K562 (cell line): ENCODE data around the gene VDR. TPM values are rescaled to one million over a fixed set of nuclear protein-coding genes. Genes with fewer than 3 reads are reported as not detected.
A peak's percentile ranks its signal among the peaks of the same experiment; 100 is the strongest.

Experiments
- ESRRB ChIP-seq: fragments of 250-450 bp; sonication (Bioruptor Pico); IDR thresholded peaks from 2 replicates; pipeline ENCODE4 v1.5.0; 2020; ENCODE audit warnings: mild to moderate bottlenecking, moderate library complexity, borderline replicate concordance
- MAFK ChIP-seq: IDR thresholded peaks from 2 replicates; pipeline ENCODE4 v1.6.1; 2011; ENCODE audit warnings: low read length, improper control_type of control experiment
- MCM2 ChIP-seq: fragments of 450-650 bp; IDR thresholded peaks from 2 replicates; pipeline ENCODE4 v1.6.1; 2017; ENCODE audit warnings: low read depth, mild to moderate bottlenecking
- MIER1 ChIP-seq: fragments of 450-650 bp; IDR thresholded peaks from 2 replicates; pipeline ENCODE4 v1.6.1; 2016; ENCODE audit warnings: antibody characterized with exemption, mild to moderate bottlenecking, low read depth
- NCOR1 ChIP-seq: fragments of 450-650 bp; IDR thresholded peaks from 2 replicates; pipeline ENCODE4 v1.6.1; 2016; ENCODE audit warnings: mild to moderate bottlenecking, moderate library complexity
- NR2C2 ChIP-seq, 2 experiments: fragments of 200-800 bp in 1 of 2; sonication (Bioruptor generic) in 1 of 2; sonication (generic) in 1 of 2; formaldehyde crosslinking in 1 of 2; IDR thresholded peaks; 2 replicates each; pipeline versions ENCODE4 v1.6.1 to v1.8.0; 2016 to 2022; ENCODE audit warnings: mild to moderate bottlenecking in 1 of 2, missing compliant biosample characterization in 1 of 2, missing genetic modification characterization in 1 of 2, missing genetic modification reagents in 1 of 2
- POLR2G ChIP-seq: fragments of 200-400 bp; formaldehyde crosslinking; IDR thresholded peaks from 2 replicates; pipeline ENCODE4 v1.6.1; 2017; ENCODE audit warnings: low read depth, mild to moderate bottlenecking, antibody characterized with exemption, low read length, moderate library complexity
- SMAD4 ChIP-seq: fragments of 250-450 bp; sonication (Bioruptor Pico); conservative IDR thresholded peaks from 2 replicates; pipeline ENCODE4 v1.8.0; 2021; ENCODE audit warnings: inconsistent platforms, mild to moderate bottlenecking, moderate library complexity
- SP1 ChIP-seq: sonication (generic); formaldehyde crosslinking; IDR thresholded peaks from 2 replicates; pipeline ENCODE4 v1.8.1; 2022; ENCODE audit warnings: mild to moderate bottlenecking, missing genetic modification reagents
- TCF3 ChIP-seq: sonication (generic); formaldehyde crosslinking; IDR thresholded peaks from 2 replicates; pipeline ENCODE4 v1.4.0; 2020; ENCODE audit warnings: mild to moderate bottlenecking, missing genetic modification reagents
- ZFP1 ChIP-seq: fragments of 450-650 bp; formaldehyde crosslinking; IDR thresholded peaks from 2 replicates; pipeline ENCODE4 v1.4.0; 2020; ENCODE audit warnings: mild to moderate bottlenecking, mixed read lengths
- ZNF778 ChIP-seq: fragments of 450-650 bp; formaldehyde crosslinking; IDR thresholded peaks from 2 replicates; pipeline ENCODE4 v1.4.0; 2020; ENCODE audit warnings: mild to moderate bottlenecking, moderate library complexity
- ZSCAN32 ChIP-seq: fragments of 450-650 bp; formaldehyde crosslinking; IDR thresholded peaks from 2 replicates; pipeline ENCODE4 v1.4.0; 2020; ENCODE audit warnings: mild to moderate bottlenecking, moderate library complexity
- polyA plus RNA-seq, 8 experiments: library from polyadenylated mRNA; depleted of rRNA in 4 of 8; stranded (reverse) in 5 of 8; unstranded in 3 of 8; fragments of >200 nt; fragmentation: Nextera tagmentation in 2 of 8; fragmentation: Illumina TruSeq in 1 of 8; extraction: Ambion mirVana in 2 of 8; extraction: Trizol in 1 of 8; gene quantifications; 2 replicates each; pipeline versions ENCODE4 v1.2.1 to v1.2.3, GENCODE V29; 2011 to 2014; ENCODE audit warnings: inconsistent platforms in 1 of 8, missing spikeins in 1 of 8
- total RNA-seq, 7 experiments: library from RNA; depleted of rRNA in 6 of 7; stranded (reverse); fragments of >200 nt in 6 of 7; fragmentation: Illumina TruSeq in 2 of 7; extraction: Trizol in 2 of 7; gene quantifications; 2 replicates each; pipeline versions ENCODE4 v1.2.1 to v1.2.3, GENCODE V29; 2011 to 2021; ENCODE audit warnings: low replicate concordance in 1 of 7
- TF ChIP-seq, protein P1 (sequence below): fragments of 450-650 bp; formaldehyde crosslinking; IDR thresholded peaks from 2 replicates; pipeline ENCODE4 v1.4.0; 2020; ENCODE audit warnings: mild to moderate bottlenecking, moderate library complexity
- TF ChIP-seq, protein P2 (sequence below): fragments of 450-650 bp; formaldehyde crosslinking; IDR thresholded peaks from 2 replicates; pipeline ENCODE4 v1.4.0; 2022; ENCODE audit warnings: mild to moderate bottlenecking, moderate library complexity
- TF ChIP-seq, protein P3 (sequence below): fragments of 250-450 bp; sonication (Bioruptor Pico); IDR thresholded peaks from 2 replicates; pipeline ENCODE4 v1.5.0; 2022; ENCODE audit warnings: mild to moderate bottlenecking
- TF ChIP-seq, protein P4 (sequence below): fragments of 250-450 bp; sonication (Bioruptor Pico); IDR thresholded peaks from 2 replicates; pipeline ENCODE4 v1.5.1; 2021; ENCODE audit warnings: mild to moderate bottlenecking
- TF ChIP-seq, protein P5 (sequence below): sonication (generic); IDR thresholded peaks from 2 replicates; pipeline ENCODE4 v1.6.1; 2016
- TF ChIP-seq, protein P6 (sequence below): fragments of 450-650 bp; formaldehyde crosslinking; IDR thresholded peaks from 2 replicates; pipeline ENCODE4 v1.4.0; 2020; ENCODE audit warnings: mild to moderate bottlenecking, moderate library complexity

Gene VDR
- total and polyA plus RNA-seq, 9 of the 15 experiments (the other 6 are each of a cell fraction or from before 2014, with no cell fraction given), result 0.61 to 4.8 (median 2.0) TPM

DNA sequence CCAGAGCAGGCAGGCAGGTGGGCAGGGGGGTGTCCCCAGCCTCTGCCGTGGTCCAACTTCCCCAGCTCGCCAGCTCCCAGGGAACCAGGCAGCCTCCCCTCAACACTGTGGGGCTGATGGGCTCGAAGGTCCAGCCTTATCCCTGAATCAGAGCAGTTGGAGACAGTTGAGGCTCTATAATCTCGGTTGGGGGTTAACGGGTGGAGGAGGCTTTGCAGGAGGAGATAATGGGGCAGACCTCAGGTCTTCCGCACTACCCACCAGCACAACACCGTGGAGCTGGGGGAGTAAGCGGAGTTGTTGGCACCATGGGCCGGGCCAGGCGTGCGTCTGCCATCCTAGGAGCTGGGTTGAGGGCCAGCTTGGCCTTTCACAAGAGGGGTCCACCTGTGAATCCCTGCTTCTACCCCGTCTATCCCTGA lies 71.2 kb downstream of the VDR start (continued):
- TF ChIP-seq, protein P1, sequence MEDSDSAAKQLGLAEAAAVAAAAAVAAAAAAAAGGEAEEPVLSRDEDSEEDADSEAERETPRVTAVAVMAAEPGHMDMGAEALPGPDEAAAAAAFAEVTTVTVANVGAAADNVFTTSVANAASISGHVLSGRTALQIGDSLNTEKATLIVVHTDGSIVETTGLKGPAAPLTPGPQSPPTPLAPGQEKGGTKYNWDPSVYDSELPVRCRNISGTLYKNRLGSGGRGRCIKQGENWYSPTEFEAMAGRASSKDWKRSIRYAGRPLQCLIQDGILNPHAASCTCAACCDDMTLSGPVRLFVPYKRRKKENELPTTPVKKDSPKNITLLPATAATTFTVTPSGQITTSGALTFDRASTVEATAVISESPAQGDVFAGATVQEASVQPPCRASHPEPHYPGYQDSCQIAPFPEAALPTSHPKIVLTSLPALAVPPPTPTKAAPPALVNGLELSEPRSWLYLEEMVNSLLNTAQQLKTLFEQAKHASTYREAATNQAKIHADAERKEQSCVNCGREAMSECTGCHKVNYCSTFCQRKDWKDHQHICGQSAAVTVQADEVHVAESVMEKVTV (CRISPR knock-in tag), result no peak
- TF ChIP-seq, protein P2, sequence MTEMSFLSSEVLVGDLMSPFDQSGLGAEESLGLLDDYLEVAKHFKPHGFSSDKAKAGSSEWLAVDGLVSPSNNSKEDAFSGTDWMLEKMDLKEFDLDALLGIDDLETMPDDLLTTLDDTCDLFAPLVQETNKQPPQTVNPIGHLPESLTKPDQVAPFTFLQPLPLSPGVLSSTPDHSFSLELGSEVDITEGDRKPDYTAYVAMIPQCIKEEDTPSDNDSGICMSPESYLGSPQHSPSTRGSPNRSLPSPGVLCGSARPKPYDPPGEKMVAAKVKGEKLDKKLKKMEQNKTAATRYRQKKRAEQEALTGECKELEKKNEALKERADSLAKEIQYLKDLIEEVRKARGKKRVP (CRISPR knock-in tag), result no peak
- no peak for TF ChIP-seq ZFP1
- TF ChIP-seq NR2C2 (CRISPR knock-in tag; IDR thresholded peaks at IDR 0.05), result no peak
- no peak for TF ChIP-seq NR2C2 (tag; IDR thresholded peaks at IDR 0.05)
- TF ChIP-seq, protein P3, sequence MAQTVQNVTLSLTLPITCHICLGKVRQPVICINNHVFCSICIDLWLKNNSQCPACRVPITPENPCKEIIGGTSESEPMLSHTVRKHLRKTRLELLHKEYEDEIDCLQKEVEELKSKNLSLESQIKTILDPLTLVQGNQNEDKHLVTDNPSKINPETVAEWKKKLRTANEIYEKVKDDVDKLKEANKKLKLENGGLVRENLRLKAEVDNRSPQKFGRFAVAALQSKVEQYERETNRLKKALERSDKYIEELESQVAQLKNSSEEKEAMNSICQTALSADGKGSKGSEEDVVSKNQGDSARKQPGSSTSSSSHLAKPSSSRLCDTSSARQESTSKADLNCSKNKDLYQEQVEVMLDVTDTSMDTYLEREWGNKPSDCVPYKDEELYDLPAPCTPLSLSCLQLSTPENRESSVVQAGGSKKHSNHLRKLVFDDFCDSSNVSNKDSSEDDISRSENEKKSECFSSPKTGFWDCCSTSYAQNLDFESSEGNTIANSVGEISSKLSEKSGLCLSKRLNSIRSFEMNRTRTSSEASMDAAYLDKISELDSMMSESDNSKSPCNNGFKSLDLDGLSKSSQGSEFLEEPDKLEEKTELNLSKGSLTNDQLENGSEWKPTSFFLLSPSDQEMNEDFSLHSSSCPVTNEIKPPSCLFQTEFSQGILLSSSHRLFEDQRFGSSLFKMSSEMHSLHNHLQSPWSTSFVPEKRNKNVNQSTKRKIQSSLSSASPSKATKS (CRISPR knock-in tag), result no peak
- TF ChIP-seq ZSCAN32, result no peak
- no peak for TF ChIP-seq ESRRB (CRISPR knock-in tag)
- TF ChIP-seq, protein P4, sequence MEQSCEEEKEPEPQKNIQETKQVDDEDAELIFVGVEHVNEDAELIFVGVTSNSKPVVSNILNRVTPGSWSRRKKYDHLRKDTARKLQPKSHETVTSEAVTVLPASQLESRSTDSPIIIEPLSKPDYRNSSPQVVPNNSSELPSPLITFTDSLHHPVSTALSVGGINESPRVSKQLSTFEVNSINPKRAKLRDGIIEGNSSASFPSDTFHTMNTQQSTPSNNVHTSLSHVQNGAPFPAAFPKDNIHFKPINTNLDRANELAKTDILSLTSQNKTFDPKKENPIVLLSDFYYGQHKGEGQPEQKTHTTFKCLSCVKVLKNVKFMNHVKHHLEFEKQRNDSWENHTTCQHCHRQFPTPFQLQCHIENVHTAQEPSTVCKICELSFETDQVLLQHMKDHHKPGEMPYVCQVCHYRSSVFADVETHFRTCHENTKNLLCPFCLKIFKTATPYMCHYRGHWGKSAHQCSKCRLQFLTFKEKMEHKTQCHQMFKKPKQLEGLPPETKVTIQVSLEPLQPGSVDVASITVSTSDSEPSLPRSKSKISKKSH (CRISPR knock-in tag), result no peak
- TF ChIP-seq SMAD4 (CRISPR knock-in tag), result peak; percentile 20; the same call in 1 of the 2 replicates
- no peak for TF ChIP-seq MAFK
- no peak for TF ChIP-seq MCM2
- TF ChIP-seq SP1 (CRISPR knock-in tag), result 0 out of 2 replicates have a peak, but pooled peaks have one; percentile 14
- TF ChIP-seq, protein P5, sequence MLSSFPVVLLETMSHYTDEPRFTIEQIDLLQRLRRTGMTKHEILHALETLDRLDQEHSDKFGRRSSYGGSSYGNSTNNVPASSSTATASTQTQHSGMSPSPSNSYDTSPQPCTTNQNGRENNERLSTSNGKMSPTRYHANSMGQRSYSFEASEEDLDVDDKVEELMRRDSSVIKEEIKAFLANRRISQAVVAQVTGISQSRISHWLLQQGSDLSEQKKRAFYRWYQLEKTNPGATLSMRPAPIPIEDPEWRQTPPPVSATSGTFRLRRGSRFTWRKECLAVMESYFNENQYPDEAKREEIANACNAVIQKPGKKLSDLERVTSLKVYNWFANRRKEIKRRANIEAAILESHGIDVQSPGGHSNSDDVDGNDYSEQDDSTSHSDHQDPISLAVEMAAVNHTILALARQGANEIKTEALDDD, result no peak
- peak; percentile 54; the same call in 1 of the 2 replicates for TF ChIP-seq TCF3
- TF ChIP-seq, protein P6, sequence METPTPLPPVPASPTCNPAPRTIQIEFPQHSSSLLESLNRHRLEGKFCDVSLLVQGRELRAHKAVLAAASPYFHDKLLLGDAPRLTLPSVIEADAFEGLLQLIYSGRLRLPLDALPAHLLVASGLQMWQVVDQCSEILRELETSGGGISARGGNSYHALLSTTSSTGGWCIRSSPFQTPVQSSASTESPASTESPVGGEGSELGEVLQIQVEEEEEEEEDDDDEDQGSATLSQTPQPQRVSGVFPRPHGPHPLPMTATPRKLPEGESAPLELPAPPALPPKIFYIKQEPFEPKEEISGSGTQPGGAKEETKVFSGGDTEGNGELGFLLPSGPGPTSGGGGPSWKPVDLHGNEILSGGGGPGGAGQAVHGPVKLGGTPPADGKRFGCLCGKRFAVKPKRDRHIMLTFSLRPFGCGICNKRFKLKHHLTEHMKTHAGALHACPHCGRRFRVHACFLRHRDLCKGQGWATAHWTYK (CRISPR knock-in tag), result peak; percentile 22; the same call in 1 of the 2 replicates
- peak; percentile 37; the same call in 1 of the 2 replicates for TF ChIP-seq NCOR1
- no peak for TF ChIP-seq ZNF778 (CRISPR knock-in tag)
- no peak for TF ChIP-seq MIER1
- 0 out of 2 replicates have a peak, but pooled peaks have one; percentile 41 for TF ChIP-seq POLR2G
